ENCODE results near the gene UBR2. TPM values are rescaled to one million over a fixed set of nuclear protein-coding genes. Genes with fewer than 3 reads are reported as not detected.

UBR2 gene
- total RNA-seq, 1 donor from 2014 or later, result 39.6 TPM

DNA sequence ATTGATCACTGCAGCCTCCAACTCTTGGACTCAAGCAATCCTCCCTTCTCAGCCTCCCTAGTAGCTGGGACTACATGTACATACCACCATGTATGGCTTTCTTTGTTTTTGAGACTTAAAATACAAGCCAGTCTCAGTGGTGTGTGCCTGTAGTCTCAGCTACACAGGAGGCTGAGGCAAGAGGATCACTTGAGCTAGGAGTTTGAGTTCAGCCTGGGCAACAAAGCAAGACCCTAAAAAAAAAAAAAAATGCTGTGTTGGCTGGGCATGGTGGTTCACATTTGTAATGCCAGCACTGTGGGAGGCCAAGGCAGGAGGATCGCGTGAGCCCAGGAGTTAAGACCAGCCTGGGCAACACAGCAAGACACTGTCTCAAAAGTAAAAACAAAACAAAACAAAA, 51.7 kb downstream of the UBR2 start:
- H3K4me3 ChIP-seq, result no peak overlapping the region
- H3K9me3 ChIP-seq, result no peaks in the 10 kb centered on the region
- TF ChIP-seq, protein P1, sequence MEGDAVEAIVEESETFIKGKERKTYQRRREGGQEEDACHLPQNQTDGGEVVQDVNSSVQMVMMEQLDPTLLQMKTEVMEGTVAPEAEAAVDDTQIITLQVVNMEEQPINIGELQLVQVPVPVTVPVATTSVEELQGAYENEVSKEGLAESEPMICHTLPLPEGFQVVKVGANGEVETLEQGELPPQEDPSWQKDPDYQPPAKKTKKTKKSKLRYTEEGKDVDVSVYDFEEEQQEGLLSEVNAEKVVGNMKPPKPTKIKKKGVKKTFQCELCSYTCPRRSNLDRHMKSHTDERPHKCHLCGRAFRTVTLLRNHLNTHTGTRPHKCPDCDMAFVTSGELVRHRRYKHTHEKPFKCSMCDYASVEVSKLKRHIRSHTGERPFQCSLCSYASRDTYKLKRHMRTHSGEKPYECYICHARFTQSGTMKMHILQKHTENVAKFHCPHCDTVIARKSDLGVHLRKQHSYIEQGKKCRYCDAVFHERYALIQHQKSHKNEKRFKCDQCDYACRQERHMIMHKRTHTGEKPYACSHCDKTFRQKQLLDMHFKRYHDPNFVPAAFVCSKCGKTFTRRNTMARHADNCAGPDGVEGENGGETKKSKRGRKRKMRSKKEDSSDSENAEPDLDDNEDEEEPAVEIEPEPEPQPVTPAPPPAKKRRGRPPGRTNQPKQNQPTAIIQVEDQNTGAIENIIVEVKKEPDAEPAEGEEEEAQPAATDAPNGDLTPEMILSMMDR (IDR thresholded peaks at IDR 0.05), result no peak
- no peaks in the 10 kb centered on the region for H3K4me1 ChIP-seq
- no peak for DNase-seq
- no peaks in the 10 kb centered on the region for H3K27me3 ChIP-seq (ENCODE audit: low read depth)
- ATAC-seq, result no peak
- intact Hi-C loops (cut with DNase I), result no loop called here
- H3K27ac ChIP-seq, result no peak overlapping the region
- peaks cover 93% of the 10 kb centered on the region for H3K36me3 ChIP-seq

GRCh38 chr6:42616716-42617115, 52.9 kb downstream of the UBR2 start:
- TF ChIP-seq, protein P1 (IDR thresholded peaks at IDR 0.05), result no peak
- no peaks in the 10 kb centered on the region for H3K9me3 ChIP-seq
- no peaks in the 10 kb centered on the region for H3K4me1 ChIP-seq
- H3K4me3 ChIP-seq, result no peak overlapping the region
- intact Hi-C loops (cut with DNase I), result no loop called here
- H3K36me3 ChIP-seq, result peaks cover 94% of the 10 kb centered on the region
- no peaks in the 10 kb centered on the region for H3K27me3 ChIP-seq (ENCODE audit: low read depth)
- ATAC-seq, result no peak
- no peak overlapping the region for H3K27ac ChIP-seq
- DNase-seq, result no peak

GRCh38 chr6:42618105-42618504, 54.3 kb downstream of the UBR2 start:
- TF ChIP-seq, protein P1 (IDR thresholded peaks at IDR 0.05), result no peak
- ATAC-seq (no peak), DNase-seq (no peak)
- peaks cover 89% of the 10 kb centered on the region for H3K36me3 ChIP-seq
- no peaks in the 10 kb centered on the region for H3K27me3 ChIP-seq (ENCODE audit: low read depth)
- intact Hi-C loops (cut with DNase I), result no loop called here
- no peak overlapping the region for H3K27ac ChIP-seq
- no peak overlapping the region for H3K4me3 ChIP-seq
- no peaks in the 10 kb centered on the region for H3K4me1 ChIP-seq
- H3K9me3 ChIP-seq, result no peaks in the 10 kb centered on the region

GRCh38 chr6:42618686-42619085, 54.9 kb downstream of the UBR2 start:
- no peak for ATAC-seq
- peaks cover 89% of the 10 kb centered on the region for H3K36me3 ChIP-seq
- intact Hi-C loops (cut with DNase I), result no loop called here

DNA sequence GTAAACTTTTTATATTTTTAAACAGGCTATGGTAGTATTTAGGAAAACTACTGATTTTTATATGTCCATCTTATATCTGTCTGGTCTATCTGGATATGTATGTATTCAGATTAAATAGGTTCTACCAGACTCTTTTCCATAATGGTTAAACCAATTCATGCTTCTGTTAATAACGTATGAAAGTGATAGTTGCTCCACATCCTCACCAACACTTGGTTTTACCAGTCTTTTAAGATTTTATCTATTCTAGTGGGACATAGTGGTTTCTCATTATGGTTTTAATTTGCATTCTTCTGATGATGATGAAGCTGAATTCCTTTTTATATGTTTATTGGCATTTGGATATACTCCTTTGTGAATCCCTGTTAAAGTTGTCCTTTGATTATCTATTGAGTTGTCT, 56.1 kb downstream of the UBR2 start:
- H3K9me3 ChIP-seq, result no peaks in the 10 kb centered on the region
- H3K4me3 ChIP-seq, result no peak overlapping the region
- H3K27ac ChIP-seq, result no peak overlapping the region
- peaks cover 89% of the 10 kb centered on the region for H3K36me3 ChIP-seq
- TF ChIP-seq, protein P1 (IDR thresholded peaks at IDR 0.05), result no peak
- no peaks in the 10 kb centered on the region for H3K27me3 ChIP-seq (ENCODE audit: low read depth)
- intact Hi-C loops (cut with DNase I), result no loop called here
- DNase-seq (no peak), ATAC-seq (no peak)
- no peaks in the 10 kb centered on the region for H3K4me1 ChIP-seq

More at GRCh38 chr6:42618686-42619085, 54.9 kb downstream of the UBR2 start:
- Histone ChIP-seq H3K27me3 (ENCODE audit: low read depth) (no peaks in the 10 kb centered on the region), H3K9me3 (no peaks in the 10 kb centered on the region), H3K27ac (no peak overlapping the region), H3K4me1 (no peaks in the 10 kb centered on the region), H3K4me3 (no peak overlapping the region)
- DNase-seq, result no peak
- TF ChIP-seq, protein P1 (IDR thresholded peaks at IDR 0.05), result no peak

DNA sequence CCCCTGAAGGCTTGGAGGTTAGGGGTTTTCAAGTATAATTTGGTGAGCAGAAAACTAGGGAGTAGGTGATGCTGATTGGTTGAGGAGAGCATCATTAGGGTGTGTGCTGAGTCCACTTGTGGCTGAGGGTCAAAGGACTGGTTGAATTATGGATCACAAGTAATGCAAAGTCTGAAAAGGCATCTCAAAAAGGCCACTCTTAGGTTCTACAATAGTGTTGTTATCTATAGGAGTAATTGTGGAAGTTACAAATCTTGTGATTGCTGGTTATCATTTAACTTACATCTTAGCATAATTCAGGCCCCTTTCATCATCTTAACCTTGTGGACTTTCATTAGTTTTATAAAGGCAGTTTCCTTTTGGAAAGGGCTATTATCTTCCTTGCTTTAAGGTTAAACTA, 60.8 kb downstream of the UBR2 start:
- Histone ChIP-seq H3K36me3 (peaks cover 86% of the 10 kb centered on the region), H3K4me3 (no peak overlapping the region), H3K9me3 (no peaks in the 10 kb centered on the region), H3K27me3 (ENCODE audit: low read depth) (no peaks in the 10 kb centered on the region), H3K27ac (no peak overlapping the region), H3K4me1 (no peaks in the 10 kb centered on the region)
- DNase-seq (no peak), ATAC-seq (no peak)
- TF ChIP-seq, protein P1 (IDR thresholded peaks at IDR 0.05), result no peak
- intact Hi-C loops (cut with DNase I), result no loop called here
